ENCODE measurements around the gene UBALD1.

The UBALD1 gene

DNA sequence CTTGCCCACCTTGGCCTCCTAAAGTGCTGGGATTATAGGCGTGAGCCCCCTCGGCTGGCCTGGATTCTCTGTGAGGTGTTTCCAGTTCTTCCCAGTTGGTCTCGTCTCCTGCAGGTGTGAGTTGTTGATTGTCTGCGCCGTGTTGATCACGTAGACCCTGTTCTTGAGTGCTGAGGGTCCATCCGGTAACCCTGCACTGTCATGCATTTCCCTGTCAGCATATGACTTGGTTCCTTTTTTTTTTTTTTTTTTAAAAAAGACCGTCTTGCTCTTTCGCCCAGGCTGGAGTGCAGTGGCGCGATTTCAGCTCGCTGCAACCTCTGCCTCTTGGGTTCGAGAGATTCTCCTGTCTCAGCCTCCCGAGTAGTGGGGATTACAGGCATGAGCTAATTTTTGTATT, 27.2 kb upstream of the UBALD1 start:
- DNase-seq = no peak

DNA sequence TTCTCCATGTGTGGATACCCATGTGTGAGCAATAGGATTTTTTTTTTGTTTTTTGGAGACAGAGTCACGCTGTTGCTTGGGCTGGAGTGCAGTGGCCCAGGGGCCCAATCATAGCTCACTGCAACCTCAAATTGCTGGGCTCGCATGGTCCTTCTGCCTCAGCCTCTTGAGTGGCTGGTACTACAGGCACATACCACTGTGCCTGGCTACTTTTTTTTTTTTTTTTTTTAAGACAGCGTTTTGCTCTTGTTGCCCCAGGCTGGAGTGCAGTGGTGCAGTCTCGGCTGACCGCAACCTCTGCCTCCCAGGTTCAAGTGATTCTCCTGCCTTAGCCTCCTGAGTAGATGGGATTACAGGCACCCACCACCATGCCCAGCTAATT, 26.6 kb upstream of the UBALD1 start:
- DNase-seq = no peak

GRCh38 chr16:4640572-4641305, 26.1 kb upstream of the UBALD1 start:
- DNase-seq = no peak

DNA sequence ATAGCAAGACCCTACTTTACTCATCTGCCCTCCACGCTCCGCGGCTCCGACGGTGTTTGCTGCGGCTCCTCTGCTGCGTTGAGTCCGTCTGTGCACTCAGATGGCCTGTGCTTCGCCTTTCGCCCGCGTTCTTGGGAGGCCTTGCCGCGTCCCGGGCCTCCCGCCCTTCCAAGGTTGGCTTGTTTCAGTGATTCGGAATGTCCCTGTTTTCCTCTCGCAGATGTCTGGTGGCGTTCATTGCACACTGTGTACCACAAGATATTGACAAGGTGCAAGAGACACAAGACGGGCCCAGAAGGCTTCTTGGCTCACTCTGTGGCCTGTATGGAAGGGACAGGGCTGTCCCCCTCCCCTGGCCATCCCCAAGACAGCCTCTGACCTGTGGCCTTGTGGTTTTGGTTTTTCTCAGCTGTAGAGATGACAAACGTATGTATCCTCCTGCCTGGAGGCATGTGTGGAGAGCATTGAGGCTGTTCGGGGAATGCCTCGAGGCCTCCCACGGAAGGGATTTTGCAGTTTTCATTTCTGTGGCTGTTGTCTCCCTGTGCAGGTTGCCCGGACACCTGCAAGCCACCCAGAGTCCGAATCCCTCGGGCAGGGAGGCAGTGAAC, 25.3 kb upstream of the UBALD1 start:
- DNase-seq = no peak

DNA sequence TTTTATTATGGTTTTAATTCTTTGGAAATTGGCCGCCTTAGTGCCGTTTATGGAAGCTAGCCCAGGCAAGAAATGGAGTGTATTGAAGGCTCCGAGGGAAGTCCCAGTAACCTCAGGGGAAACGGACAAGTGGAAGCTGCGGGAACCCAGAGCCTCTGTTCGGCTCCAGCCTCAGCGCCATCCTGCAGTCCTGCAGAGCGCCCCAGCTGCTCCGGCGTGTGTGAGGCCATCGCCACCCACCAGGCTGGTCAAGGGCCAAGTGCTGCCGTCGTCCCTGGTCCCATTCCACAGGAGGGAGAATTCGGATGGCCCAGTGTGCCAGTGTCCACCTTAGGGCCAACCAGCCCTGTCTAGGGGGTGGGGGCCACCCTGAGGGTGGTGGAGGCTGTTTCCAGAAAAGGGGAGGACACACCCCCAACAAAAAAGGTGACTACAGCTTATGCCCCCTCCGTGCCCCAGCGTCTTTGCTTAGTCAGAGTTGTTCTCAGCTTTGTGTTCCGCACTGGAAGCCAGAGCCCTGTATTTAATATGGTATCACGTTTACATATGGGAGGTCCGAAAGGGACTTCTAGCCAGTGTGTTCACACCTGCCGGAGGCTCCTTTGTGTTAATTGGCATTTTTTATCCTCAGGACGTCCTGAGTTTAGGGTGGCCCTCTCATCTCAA, 22.9 kb upstream of the UBALD1 start:
- DNase-seq = no peak

GRCh38 chr16:4636196-4636595, 21.5 kb upstream of the UBALD1 start:
- no peak for DNase-seq

- DNase-seq = no peak
These were observed 20.1 kb upstream of the UBALD1 start for GRCh38 chr16:4634768-4635167.

- DNase-seq = no peak
These were observed 19.4 kb upstream of the UBALD1 start for GRCh38 chr16:4633910-4634635.

DNA sequence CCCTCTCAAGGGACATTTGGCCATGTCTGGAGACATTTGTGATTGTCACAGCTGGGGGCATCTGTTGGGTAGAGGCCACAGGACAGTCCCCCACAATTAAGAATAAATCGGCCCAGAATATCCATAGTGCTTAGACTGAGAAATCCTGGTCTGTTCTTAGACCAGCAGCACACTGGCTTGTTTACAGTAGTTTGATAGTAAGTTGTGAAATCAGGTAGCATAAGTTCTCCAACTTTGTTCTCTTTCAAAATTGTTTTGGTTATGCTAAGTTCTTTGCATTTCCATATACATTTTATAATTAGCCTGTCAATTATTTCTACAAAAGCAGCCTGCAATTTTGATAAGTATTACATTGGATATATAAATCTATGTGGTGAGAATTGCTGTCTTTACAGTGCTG, 16.8 kb upstream of the UBALD1 start:
- DNase-seq = no peak

- DNase-seq = no peak
These were observed 13.6 kb upstream of the UBALD1 start for GRCh38 chr16:4628283-4628682.

- no peak for DNase-seq
These were observed 11.7 kb upstream of the UBALD1 start for GRCh38 chr16:4626396-4626795.

- DNase-seq = no peak
These were observed 11.0 kb upstream of the UBALD1 start for GRCh38 chr16:4625560-4626159.

DNA sequence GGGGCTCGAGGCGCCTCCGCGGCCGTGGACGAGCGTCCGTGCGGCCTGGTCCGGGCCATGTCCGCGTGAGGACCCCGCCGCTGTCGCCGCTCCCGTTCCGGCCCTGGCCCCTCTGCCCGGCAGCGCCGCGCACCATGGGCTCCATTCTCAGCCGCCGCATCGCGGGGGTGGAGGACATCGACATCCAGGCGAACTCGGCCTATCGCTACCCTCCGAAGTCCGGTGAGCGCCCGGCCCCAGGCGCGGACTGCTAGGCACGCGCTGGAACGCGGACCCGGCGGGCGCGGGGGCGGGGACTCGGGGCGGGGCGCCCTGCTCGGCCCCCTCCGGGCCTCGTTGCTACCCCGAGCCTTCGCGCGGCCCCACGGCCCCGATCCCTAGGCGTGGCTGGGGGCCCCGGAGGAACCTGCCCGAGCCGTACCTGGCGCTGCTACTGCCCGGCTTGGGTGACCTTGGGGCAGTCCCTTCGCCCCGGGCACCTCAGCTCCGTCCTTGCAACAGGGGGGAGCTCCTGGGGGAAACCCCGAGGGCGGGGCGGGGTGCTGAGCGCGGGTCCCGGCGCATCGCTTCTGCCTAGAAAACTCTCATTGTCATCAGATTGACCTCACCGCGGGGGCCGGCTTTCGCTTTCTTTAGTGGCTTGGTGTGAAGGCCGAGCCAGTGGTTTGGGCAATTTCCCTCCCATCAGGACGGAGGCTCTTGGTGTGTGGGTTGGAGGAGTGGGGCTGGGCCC, 10.3 kb upstream of the UBALD1 start:
- DNase-seq = peak; percentile 38

GRCh38 chr16:4624015-4624826, 9.5 kb upstream of the UBALD1 start, which contains the start of gene MGRN1:
MGRN1 (plus strand) TSS chr16:4624826; CDS start chr16:4624961, 135 bp downstream.
- peak; percentile 97 for DNase-seq

DNA sequence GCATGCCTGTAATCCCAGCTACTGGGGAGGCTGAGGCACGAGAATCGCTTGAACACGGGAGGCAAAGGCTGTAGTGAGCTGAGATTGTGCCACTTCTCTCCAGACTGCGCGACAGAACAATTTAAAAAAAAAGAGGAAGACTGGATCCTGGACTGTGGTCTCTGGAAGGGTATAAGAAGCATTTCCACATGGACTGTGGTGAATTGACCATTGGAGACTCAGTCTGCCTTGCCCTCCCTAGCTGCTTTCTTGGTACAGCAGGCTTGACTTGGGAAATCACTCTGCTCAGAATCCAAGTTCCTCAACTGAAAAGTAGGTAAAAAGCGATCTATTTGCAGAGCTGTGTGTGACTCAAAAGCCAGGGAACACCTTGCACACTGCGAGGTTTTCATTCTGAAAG, 8.9 kb upstream of the UBALD1 start:
- no peak for DNase-seq

DNA sequence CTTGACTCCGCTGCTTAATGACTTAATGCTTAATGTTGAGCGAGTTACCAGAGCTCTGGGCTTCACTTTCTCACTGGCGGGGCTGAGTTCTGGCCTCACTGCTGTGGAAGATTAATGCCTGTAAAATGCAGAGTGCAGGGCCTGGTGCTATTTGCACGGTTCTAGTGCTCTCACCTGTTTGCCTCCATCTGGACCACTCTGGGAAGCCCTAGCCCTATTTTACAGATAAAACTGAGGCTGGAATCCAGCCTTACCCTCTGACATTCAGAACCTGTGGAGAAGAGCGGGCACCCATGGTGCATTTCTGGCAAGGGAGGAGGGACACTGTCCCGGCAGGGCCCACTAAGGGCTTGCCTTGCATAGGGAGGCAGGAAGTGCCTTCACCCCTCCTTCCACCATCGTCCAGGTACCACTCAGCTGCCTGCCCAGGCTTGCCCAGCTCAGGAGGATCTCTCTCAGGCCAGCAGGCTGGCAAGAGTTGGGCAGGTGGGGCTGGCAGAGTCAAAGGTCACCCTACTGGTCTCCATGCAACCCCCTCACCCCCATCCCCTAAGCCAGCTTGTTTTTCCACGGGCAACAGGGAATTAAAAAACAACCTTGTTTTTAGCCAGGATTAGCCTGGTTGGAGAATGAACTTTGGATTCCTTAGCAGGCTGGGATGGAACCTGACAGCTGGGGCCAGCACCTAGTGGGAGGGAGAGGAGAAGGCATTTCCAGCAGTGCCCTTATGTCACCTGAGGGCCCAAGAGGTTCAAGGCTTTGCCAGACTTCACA, 4.1 kb upstream of the UBALD1 start:
- DNase-seq = no peak

DNA sequence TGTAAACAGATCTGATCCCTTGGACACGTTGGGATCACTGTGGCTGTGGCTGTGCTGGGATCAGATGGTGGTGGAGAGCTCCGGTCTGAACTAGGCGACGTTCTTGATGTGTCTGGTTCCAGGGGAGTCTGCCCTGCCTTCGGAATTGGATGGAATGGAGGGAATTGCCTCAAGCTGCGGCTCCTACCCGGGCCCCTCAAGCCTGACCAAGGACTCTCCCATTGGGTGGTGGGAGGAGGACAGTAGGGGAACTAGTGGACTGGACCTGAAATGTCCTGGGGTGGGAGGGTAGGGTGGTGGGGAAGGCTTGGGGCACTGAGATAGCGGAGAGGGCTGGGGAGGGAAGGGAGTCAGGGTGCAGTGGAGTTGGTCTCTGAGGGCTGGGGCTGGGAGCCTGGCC, 3.2 kb upstream of the UBALD1 start:
- no peak for DNase-seq

- DNase-seq = peak; percentile 100
These were observed 1.5 kb upstream of the UBALD1 start for GRCh38 chr16:4616047-4616811.

DNA sequence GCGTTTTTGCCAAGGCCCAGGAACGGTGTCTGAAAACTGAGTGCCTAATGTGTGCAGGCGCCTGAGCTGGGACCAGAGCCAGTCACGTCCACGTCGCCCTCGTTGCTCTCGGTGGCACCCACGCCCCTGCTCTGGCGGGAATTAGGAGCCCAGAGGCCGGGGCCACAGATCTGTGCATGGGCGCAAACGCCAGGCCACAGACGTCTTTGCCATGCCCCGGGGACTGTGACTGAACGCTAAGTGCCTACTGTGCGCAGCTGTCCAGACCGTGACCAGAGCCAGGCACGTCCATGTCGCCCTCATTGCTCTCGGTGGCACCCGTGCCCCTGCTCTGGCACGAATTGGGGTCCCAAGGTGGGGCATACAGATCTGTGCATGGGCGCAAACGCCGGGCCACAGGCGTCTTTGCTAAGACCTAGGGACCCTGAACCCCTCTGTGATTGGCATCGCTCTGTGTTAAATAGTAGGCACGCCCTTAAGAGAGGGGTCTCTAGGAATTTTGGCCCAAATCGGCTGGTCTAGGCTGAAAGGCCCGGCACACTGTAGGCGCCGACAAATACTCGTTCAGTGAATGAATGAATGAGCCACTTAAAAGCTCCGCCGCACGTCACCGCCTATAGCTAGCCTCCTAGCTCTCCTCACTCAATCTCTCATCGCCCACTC, 827 bp upstream of the UBALD1 start:
- no peak for DNase-seq
